OCI-LY7 (cell line): ENCODE results near the gene MPL. TPM values are rescaled to one million over a fixed set of nuclear protein-coding genes. Genes with fewer than 3 reads are reported as not detected.

Experiments used
- BruUV-seq: library from RNA; stranded (reverse); fragments of 400-500 nt; replicated peaks from 2 replicates; lab custom pipeline; 2021; lab: Mats Ljungman, UMichigan
- CTCF ChIA-PET: fragments of 300-600 bp; sonication (Branson Sonifier 250); formaldehyde crosslinking; loops from one replicate; lab custom pipeline; 2022; ENCODE audit warnings: antibody characterized with exemption; ENCODE audit not compliant: unreplicated experiment; lab: Charles Lee
- POLR2A ChIA-PET: fragments of 300-600 bp; sonication (Branson Sonifier 250); formaldehyde crosslinking; loops from one replicate; lab custom pipeline; 2022; ENCODE audit warnings: antibody characterized with exemption; lab: Charles Lee
- DNase-seq: peaks from one replicate; pipeline ENCODE4 v3.0.0-alpha.2; 2015; ENCODE audit warnings: low spot score
- H2AFZ ChIP-seq: fragments of 200-600 bp; sonication (generic), shearing (Covaris generic); 2 replicates; pipeline ENCODE4 v1.6.1; 2014; ENCODE audit warnings: mild to moderate bottlenecking, antibody characterized with exemption, low read length, moderate library complexity
- H3K27ac ChIP-seq: fragments of 200-600 bp; sonication (generic); 2 replicates; pipeline ENCODE4 v1.5.1; 2014; ENCODE audit warnings: mixed run types, low read depth, mild to moderate bottlenecking, moderate library complexity, low read length, inconsistent platforms; ENCODE audit not compliant: poor library complexity, severe bottlenecking
- H3K36me3 ChIP-seq: fragments of 200-600 bp; sonication (generic); 2 replicates; pipeline ENCODE4 v1.6.1; 2014; ENCODE audit warnings: mild to moderate bottlenecking, antibody characterized with exemption, low read length, moderate library complexity, mixed read lengths; ENCODE audit not compliant: insufficient read depth
- H3K4me1 ChIP-seq: fragments of 200-600 bp; sonication (generic); 2 replicates; pipeline ENCODE4 v1.5.1; 2014; ENCODE audit warnings: mild to moderate bottlenecking, low read length; ENCODE audit not compliant: insufficient read depth, poor library complexity, severe bottlenecking
- H3K4me2 ChIP-seq: fragments of 200-600 bp; sonication (generic); 2 replicates; pipeline ENCODE4 v1.6.1; 2014; ENCODE audit warnings: mild to moderate bottlenecking, low read length
- H3K4me3 ChIP-seq: fragments of 200-600 bp; sonication (generic); 2 replicates; pipeline ENCODE4 v1.5.1; 2014; ENCODE audit warnings: mild to moderate bottlenecking, low read depth, low read length; ENCODE audit not compliant: poor library complexity, severe bottlenecking
- H3K79me2 ChIP-seq: fragments of 200-600 bp; sonication (generic); 2 replicates; pipeline ENCODE4 v1.6.1; 2016; ENCODE audit warnings: low read depth, mild to moderate bottlenecking, low read length, moderate library complexity, mixed read lengths; ENCODE audit not compliant: insufficient read depth
- H3K9me2 ChIP-seq: fragments of 200-600 bp; sonication (generic); 2 replicates; pipeline ENCODE4 v1.6.1; 2016; ENCODE audit warnings: mild to moderate bottlenecking, low read length, mixed read lengths; ENCODE audit not compliant: insufficient read depth
- H3K9me3 ChIP-seq: fragments of 200-600 bp; sonication (generic); 2 replicates; pipeline ENCODE4 v1.6.1; 2014; ENCODE audit warnings: mild to moderate bottlenecking, mixed run types, low read length, mixed read lengths
- H4K20me1 ChIP-seq: fragments of 200-600 bp; sonication (generic); 2 replicates; pipeline ENCODE4 v1.6.1; 2014; ENCODE audit warnings: mild to moderate bottlenecking, antibody characterized with exemption, low read length, moderate library complexity, mixed read lengths; ENCODE audit not compliant: insufficient read depth
- EZH2phosphoT487 ChIP-seq: fragments of 200-600 bp; sonication (generic); IDR thresholded peaks from 2 replicates; pipeline ENCODE4 v1.6.1; 2018; ENCODE audit warnings: low read depth, borderline replicate concordance, mild to moderate bottlenecking, mixed run types, antibody characterized with exemption, low read length, moderate library complexity, mixed read lengths
- intact Hi-C: fragments of 100-400 bp; cut with micrococcal nuclease; formaldehyde crosslinking; loops from one replicate; pipeline ENCODE4 v1.10.0; 2022; ENCODE audit not compliant: unreplicated experiment
- total RNA-seq, 2 experiments: library from RNA; depleted of rRNA in 1 of 2; stranded (reverse); fragments of >200 nt in 1 of 2; shearing (Covaris generic) in 1 of 2; gene quantifications; 2 replicates each; pipeline ENCODE4 v1.2.3, GENCODE V29; 2014 to 2022
- TF ChIP-seq, protein P1 (sequence below): fragments of 200-600 bp; sonication (generic); conservative IDR thresholded peaks from 2 replicates; pipeline ENCODE4 v1.5.1; 2014; ENCODE audit warnings: mild to moderate bottlenecking, antibody characterized with exemption, low read length, moderate library complexity, mixed read lengths

The MPL gene
- total RNA-seq, 2 experiments from 2014 or later, result not detected

DNA sequence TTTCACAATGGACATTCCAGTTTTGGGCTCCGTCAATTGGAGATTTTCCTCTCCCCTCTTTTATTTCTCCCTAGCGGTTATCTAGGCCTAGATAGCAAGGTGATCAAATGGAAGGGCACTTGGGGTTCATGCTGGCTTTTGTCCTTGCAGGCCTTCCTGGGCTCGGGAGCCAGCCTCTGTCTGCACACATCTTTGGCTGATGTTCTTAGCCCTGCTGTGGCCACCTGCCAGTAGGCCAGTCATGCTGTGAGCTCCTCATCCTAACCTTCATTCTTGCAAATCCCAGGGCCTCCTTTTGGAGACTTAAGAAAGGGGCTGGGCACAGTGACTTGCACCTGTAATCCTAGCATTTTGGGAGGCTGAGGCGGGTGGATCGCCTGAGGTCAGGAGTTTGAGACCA is 23.4 kb upstream of the MPL start:
- no peaks in the 10 kb centered on the region for H3K79me2 ChIP-seq
- BruUV-seq, result no TSS peak
- no peak overlapping the region for H2AFZ ChIP-seq
- no peak overlapping the region for H3K27ac ChIP-seq
- no peaks in the 10 kb centered on the region for H3K4me1 ChIP-seq
- H3K4me3 ChIP-seq, result no peak overlapping the region
- no peaks in the 10 kb centered on the region for H3K9me2 ChIP-seq
- H3K9me3 ChIP-seq, result no peaks in the 10 kb centered on the region
- H4K20me1 ChIP-seq, result no peaks in the 10 kb centered on the region
- ChIA-PET CTCF (no interaction called here), POLR2A (no interaction called here)
- no peak for DNase-seq
- H3K36me3 ChIP-seq, result no peaks in the 10 kb centered on the region
- TF ChIP-seq, protein P1, sequence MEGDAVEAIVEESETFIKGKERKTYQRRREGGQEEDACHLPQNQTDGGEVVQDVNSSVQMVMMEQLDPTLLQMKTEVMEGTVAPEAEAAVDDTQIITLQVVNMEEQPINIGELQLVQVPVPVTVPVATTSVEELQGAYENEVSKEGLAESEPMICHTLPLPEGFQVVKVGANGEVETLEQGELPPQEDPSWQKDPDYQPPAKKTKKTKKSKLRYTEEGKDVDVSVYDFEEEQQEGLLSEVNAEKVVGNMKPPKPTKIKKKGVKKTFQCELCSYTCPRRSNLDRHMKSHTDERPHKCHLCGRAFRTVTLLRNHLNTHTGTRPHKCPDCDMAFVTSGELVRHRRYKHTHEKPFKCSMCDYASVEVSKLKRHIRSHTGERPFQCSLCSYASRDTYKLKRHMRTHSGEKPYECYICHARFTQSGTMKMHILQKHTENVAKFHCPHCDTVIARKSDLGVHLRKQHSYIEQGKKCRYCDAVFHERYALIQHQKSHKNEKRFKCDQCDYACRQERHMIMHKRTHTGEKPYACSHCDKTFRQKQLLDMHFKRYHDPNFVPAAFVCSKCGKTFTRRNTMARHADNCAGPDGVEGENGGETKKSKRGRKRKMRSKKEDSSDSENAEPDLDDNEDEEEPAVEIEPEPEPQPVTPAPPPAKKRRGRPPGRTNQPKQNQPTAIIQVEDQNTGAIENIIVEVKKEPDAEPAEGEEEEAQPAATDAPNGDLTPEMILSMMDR, result no peak
- no peak for TF ChIP-seq EZH2phosphoT487
- H3K4me2 ChIP-seq, result no peak overlapping the region
- intact Hi-C loops, result no loop called here

DNA sequence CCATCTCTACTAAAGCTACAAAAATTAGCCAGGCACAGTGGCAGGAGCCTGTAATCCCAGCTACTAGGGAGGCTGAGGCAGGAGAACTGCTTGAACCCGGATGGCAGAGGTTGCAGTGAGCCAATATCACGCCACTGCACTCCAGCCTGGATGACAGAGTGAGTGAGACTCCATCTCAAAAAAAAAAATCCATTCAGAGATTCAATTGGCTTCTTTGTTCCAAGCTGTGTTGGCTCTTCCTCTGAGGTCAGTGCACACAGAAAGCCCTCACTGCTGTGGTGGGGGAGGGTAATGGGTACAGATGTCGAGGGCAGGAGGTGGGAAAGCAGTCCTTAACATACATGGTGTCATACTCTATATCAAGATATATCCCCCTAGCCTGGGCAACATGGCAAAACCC is 22.1 kb upstream of the MPL start:
- H4K20me1 ChIP-seq, result no peaks in the 10 kb centered on the region
- H3K36me3 ChIP-seq, result no peaks in the 10 kb centered on the region
- H3K4me3 ChIP-seq, result no peak overlapping the region
- CTCF ChIA-PET, result no interaction called here
- no peak overlapping the region for H2AFZ ChIP-seq
- POLR2A ChIA-PET, result no interaction called here
- no peak for TF ChIP-seq EZH2phosphoT487
- TF ChIP-seq, protein P1, result no peak
- no peaks in the 10 kb centered on the region for H3K9me2 ChIP-seq
- H3K4me2 ChIP-seq, result no peak overlapping the region
- BruUV-seq, result no TSS peak
- intact Hi-C loops, result no loop called here
- H3K9me3 ChIP-seq, result no peaks in the 10 kb centered on the region
- no peak overlapping the region for H3K27ac ChIP-seq
- no peaks in the 10 kb centered on the region for H3K79me2 ChIP-seq
- H3K4me1 ChIP-seq, result no peaks in the 10 kb centered on the region
- DNase-seq, result no peak

DNA sequence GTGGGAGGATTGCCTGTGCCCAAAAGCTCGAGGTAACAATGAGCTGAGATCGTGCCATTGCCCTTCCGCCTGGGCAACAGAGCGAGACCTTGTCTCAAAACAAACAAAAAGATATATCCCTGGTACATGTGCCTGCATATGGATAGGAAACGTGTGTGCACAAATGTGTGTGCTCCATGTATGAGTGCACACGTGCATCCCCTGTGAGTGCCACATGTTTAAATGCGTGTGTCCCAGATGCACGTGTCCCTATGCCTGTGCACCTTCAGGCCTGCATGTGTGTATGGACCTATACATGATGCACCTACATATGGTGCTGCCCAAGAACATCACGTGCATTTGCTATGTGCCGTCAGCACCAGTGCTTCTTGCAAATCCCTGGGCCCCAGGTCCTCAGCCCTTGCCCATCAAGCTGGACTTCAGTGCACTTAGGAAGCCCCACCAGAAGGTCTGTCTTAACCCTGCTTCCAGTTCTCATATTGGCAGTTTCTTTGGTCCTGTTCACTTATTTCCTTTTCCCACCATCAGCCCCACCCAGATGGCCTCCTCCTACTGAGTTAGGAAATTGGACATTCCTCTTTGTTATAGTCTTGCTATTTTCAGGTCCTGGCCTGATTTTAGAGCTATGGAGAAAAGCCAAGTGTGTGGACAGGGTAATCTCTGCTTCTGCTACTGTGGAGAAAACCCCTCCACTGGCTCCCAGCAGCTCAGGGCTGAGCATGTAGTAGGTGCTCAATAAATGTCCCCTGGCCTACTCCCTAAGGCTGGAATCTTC is 21.5 kb upstream of the MPL start:
- Histone ChIP-seq H2AFZ (no peak overlapping the region), H3K4me2 (no peak overlapping the region), H3K79me2 (no peaks in the 10 kb centered on the region), H3K27ac (no peak overlapping the region), H3K4me3 (no peak overlapping the region), H3K9me2 (no peaks in the 10 kb centered on the region), H3K4me1 (no peaks in the 10 kb centered on the region), H3K9me3 (no peaks in the 10 kb centered on the region), H4K20me1 (no peaks in the 10 kb centered on the region), H3K36me3 (no peaks in the 10 kb centered on the region)
- ChIA-PET CTCF (no interaction called here), POLR2A (no interaction called here)
- no peak for TF ChIP-seq EZH2phosphoT487
- TF ChIP-seq, protein P1, result no peak
- no TSS peak for BruUV-seq
- DNase-seq, result no peak
- intact Hi-C loops, result no loop called here
